ENCODE measurements around the gene SMYD3.
A peak's percentile ranks its signal among the peaks of the same experiment; 100 is the strongest.

The SMYD3 gene

GRCh38 chr1:245856944-245857531, 650.0 kb downstream of the SMYD3 start:
- Histone ChIP-seq H3K9ac (no peak overlapping the region), H3K4me3 (no peak overlapping the region), H3K36me3 (peaks cover 7 to 56% (median 25%) of the 10 kb centered on the region in 11 experiments; a peak in 15 of 22 replicates), H3K4me2 (no peak overlapping the region), H3K4me1 (peaks cover 16 to 32% (median 28%) of the 10 kb centered on the region in 10 experiments; a peak in 19 of 20 replicates), H3K27ac (no peak overlapping the region; a peak in 2 of 22 replicates), H3K9me3 (replicated peaks in 1 of 11) (peaks cover 7 to 13% (median 10%) of the 10 kb centered on the region in 11 experiments; a peak in 15 of 22 replicates), H3K27me3 (no peaks in the 10 kb centered on the region), H4K20me1 (no peaks in the 10 kb centered on the region)
- TF ChIP-seq Cebpa-rat (IDR thresholded peaks at IDR 0.05): no peak

- Histone ChIP-seq H4K20me1 (no peaks in the 10 kb centered on the region), H3K27ac (no peak overlapping the region; a peak in 1 of 22 replicates), H3K27me3 (no peaks in the 10 kb centered on the region), H3K36me3 (peaks cover 7 to 62% (median 25%) of the 10 kb centered on the region in 11 experiments; a peak in 15 of 22 replicates), H3K4me3 (no peak overlapping the region), H3K4me1 (peaks cover 10 to 22% (median 19%) of the 10 kb centered on the region in 10 experiments; a peak in 19 of 20 replicates), H3K9me3 (replicated peaks in 1 of 11) (peaks cover 7 to 13% (median 10%) of the 10 kb centered on the region in 11 experiments; a peak in 15 of 22 replicates), H3K4me2 (no peak overlapping the region), H3K9ac (no peak overlapping the region)
- no peak for TF ChIP-seq Cebpa-rat (IDR thresholded peaks at IDR 0.05)
These were observed 651.0 kb downstream of the SMYD3 start for GRCh38 chr1:245855846-245856730.

- Histone ChIP-seq H3K27ac (no peak overlapping the region), H3K9me3 (replicated peaks in 1 of 11) (peaks cover 7 to 22% (median 16%) of the 10 kb centered on the region in 11 experiments; a peak in 20 of 22 replicates), H3K4me3 (no peak overlapping the region), H3K36me3 (peaks cover 7 to 66% (median 25%) of the 10 kb centered on the region in 11 experiments; a peak in 17 of 22 replicates), H3K4me2 (no peak overlapping the region), H3K4me1 (no peaks in the 10 kb centered on the region), H4K20me1 (no peaks in the 10 kb centered on the region), H3K9ac (no peak overlapping the region), H3K27me3 (no peaks in the 10 kb centered on the region)
- TF ChIP-seq Cebpa-rat (IDR thresholded peaks at IDR 0.05): no peak
These were observed 653.8 kb downstream of the SMYD3 start for GRCh38 chr1:245853291-245853690.

GRCh38 chr1:245843101-245843500, 664.0 kb downstream of the SMYD3 start:
- H3K4me2 ChIP-seq: peak overlapping the region in 2 of 11 experiments; percentile 5 to 33; a peak in 5 of 22 replicates
- peaks cover 0 to 9% (median 5%) of the 10 kb centered on the region in 11 experiments; a peak in 14 of 22 replicates for H3K9me3 ChIP-seq (replicated peaks in 1 of 11)
- H3K4me1 ChIP-seq: peaks cover 0 to 16% (median 2%) of the 10 kb centered on the region in 10 experiments; a peak in 5 of 20 replicates
- H3K4me3 ChIP-seq: no peak overlapping the region
- no peaks in the 10 kb centered on the region for H3K27me3 ChIP-seq
- H3K36me3 ChIP-seq: peaks cover 0 to 17% (median 7%) of the 10 kb centered on the region in 11 experiments; a peak in 10 of 22 replicates
- no peak overlapping the region for H3K27ac ChIP-seq
- H4K20me1 ChIP-seq: no peaks in the 10 kb centered on the region
- no peak for TF ChIP-seq Cebpa-rat (IDR thresholded peaks at IDR 0.05)
- no peak overlapping the region for H3K9ac ChIP-seq

DNA sequence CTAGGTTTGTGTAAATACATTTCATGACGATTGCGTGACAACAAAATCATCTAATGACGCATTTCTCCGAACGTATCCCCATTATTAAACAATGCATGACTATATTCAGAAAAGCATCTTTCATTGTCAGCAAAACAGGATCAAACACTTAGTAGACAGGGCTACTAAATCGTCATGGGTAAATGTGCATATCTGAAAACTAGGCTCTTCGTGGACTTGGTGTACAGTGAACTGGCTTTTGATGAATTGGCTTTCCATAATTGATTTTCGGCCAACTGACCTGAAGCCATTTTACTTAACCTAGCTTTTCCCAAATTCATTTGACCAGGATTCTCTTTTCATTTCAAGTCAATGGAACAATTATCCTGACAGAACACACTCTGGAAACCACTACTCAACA, 665.0 kb downstream of the SMYD3 start:
- no peak for TF ChIP-seq Cebpa-rat (IDR thresholded peaks at IDR 0.05)
- peak overlapping the region in 2 of 11 experiments; percentile 14 to 33; a peak in 5 of 22 replicates for H3K4me2 ChIP-seq
- no peaks in the 10 kb centered on the region for H3K27me3 ChIP-seq
- H3K9ac ChIP-seq: no peak overlapping the region
- H3K27ac ChIP-seq: no peak overlapping the region
- H3K4me1 ChIP-seq: peaks cover 0 to 16% (median 2%) of the 10 kb centered on the region in 10 experiments; a peak in 5 of 20 replicates
- H3K9me3 ChIP-seq (replicated peaks in 1 of 11): no peaks in the 10 kb centered on the region
- no peak overlapping the region for H3K4me3 ChIP-seq
- H3K36me3 ChIP-seq: peaks cover 0 to 15% (median 0%) of the 10 kb centered on the region in 11 experiments; a peak in 3 of 22 replicates
- no peaks in the 10 kb centered on the region for H4K20me1 ChIP-seq

DNA sequence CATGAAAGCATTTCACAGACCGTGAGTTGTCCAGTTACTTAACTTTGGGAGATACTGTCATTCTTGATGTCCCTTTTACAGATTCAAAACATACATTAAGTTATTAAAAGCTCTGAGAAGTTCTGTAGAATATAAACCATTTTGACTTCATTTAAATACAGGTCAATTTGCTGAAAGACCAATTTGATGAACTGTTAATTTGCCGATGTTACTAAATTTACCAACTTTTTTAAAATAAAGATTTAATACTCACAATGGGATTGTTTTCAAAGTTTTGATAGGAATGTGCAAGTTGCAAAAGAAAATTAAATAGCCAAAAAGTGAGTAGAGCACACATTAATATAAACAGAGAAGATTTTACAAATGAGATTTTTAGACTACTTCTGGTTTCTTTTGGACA, 666.1 kb downstream of the SMYD3 start:
- no peak overlapping the region for H3K4me3 ChIP-seq

GRCh38 chr1:245837718-245838117, 669.4 kb downstream of the SMYD3 start:
- no peaks in the 10 kb centered on the region for H4K20me1 ChIP-seq
- peaks cover 0 to 14% (median 1%) of the 10 kb centered on the region in 10 experiments; a peak in 5 of 20 replicates for H3K4me1 ChIP-seq
- no peak overlapping the region for H3K4me2 ChIP-seq

More for the DNA sequence above, 666.1 kb downstream of the SMYD3 start:
- Histone ChIP-seq H3K9me3 (replicated peaks in 1 of 11) (no peaks in the 10 kb centered on the region), H3K4me2 (no peak overlapping the region), H3K9ac (no peak overlapping the region), H3K27ac (no peak overlapping the region), H3K27me3 (no peaks in the 10 kb centered on the region), H3K4me1 (peaks cover 0 to 16% (median 2%) of the 10 kb centered on the region in 10 experiments; a peak in 5 of 20 replicates), H4K20me1 (no peaks in the 10 kb centered on the region), H3K36me3 (peaks cover 0 to 21% (median 5%) of the 10 kb centered on the region in 11 experiments; a peak in 7 of 22 replicates)
- TF ChIP-seq Cebpa-rat (IDR thresholded peaks at IDR 0.05): no peak

GRCh38 chr1:245835386-245835785, 671.7 kb downstream of the SMYD3 start:
- H3K27ac ChIP-seq: no peak overlapping the region
- H3K4me1 ChIP-seq: 0 out of 20 replicates have a peak, but pooled peaks cover 0 to 4% (median 0%) of the 10 kb centered on the region in 10 experiments
- no peak overlapping the region for H3K9ac ChIP-seq
- no peak overlapping the region for H3K4me3 ChIP-seq
- peaks cover 0 to 26% (median 6%) of the 10 kb centered on the region in 11 experiments; a peak in 7 of 22 replicates for H3K36me3 ChIP-seq
- H3K4me2 ChIP-seq: no peak overlapping the region
- H4K20me1 ChIP-seq: no peaks in the 10 kb centered on the region
- no peaks in the 10 kb centered on the region for H3K27me3 ChIP-seq
- peaks cover 0 to 10% (median 0%) of the 10 kb centered on the region in 11 experiments; a peak in 2 of 22 replicates for H3K9me3 ChIP-seq (replicated peaks in 1 of 11)
- no peak for TF ChIP-seq Cebpa-rat (IDR thresholded peaks at IDR 0.05)

More at GRCh38 chr1:245837718-245838117, 669.4 kb downstream of the SMYD3 start:
- Histone ChIP-seq H3K9me3 (replicated peaks in 1 of 11) (no peaks in the 10 kb centered on the region), H3K27me3 (no peaks in the 10 kb centered on the region), H3K27ac (no peak overlapping the region), H3K4me3 (no peak overlapping the region), H3K36me3 (peaks cover 0 to 11% (median 5%) of the 10 kb centered on the region in 11 experiments; a peak in 5 of 22 replicates), H3K9ac (no peak overlapping the region)
- TF ChIP-seq Cebpa-rat (IDR thresholded peaks at IDR 0.05): no peak

All from BLaER1 treated with 17β-estradiol and CSF1 and Interleukin-3, amounts not matched to agents 10 nM and 100 nM (cell line).